A673 (cell line): ENCODE data around the gene GPX4. TPM values are rescaled to one million over a fixed set of nuclear protein-coding genes. Genes with fewer than 3 reads are reported as not detected.
A peak's percentile ranks its signal among the peaks of the same experiment; 100 is the strongest.

ENCODE experiments used
- BruUV-seq: library from RNA; stranded (reverse); fragments of 400-500 nt; replicated peaks from 2 replicates; lab custom pipeline; 2021; lab: Mats Ljungman, UMichigan
- CTCF ChIA-PET: fragments of 300-600 bp; sonication (Branson Sonifier 250); formaldehyde crosslinking; loops from one replicate; lab custom pipeline; 2022; ENCODE audit warnings: antibody characterized with exemption; lab: Charles Lee
- POLR2A ChIA-PET: fragments of 300-600 bp; sonication (Branson Sonifier 250); formaldehyde crosslinking; loops from one replicate; lab custom pipeline; 2022; ENCODE audit warnings: antibody characterized with exemption; ENCODE audit not compliant: low non-redundant PET; lab: Charles Lee
- DNase-seq: peaks from one replicate; pipeline ENCODE4 v3.0.0-alpha.2; 2015; ENCODE audit warnings: low spot score
- H3K27ac ChIP-seq: fragments of 200-600 bp; sonication (generic); 2 replicates; pipeline ENCODE4 v1.5.1; 2016; ENCODE audit warnings: mixed run types, low read depth, mild to moderate bottlenecking, mixed read lengths, antibody characterized with exemption, low read length; ENCODE audit not compliant: poor library complexity, severe bottlenecking
- H3K27me3 ChIP-seq: fragments of 200-600 bp; sonication (generic); replicated peaks from 2 replicates; pipeline ENCODE4 v1.6.1; 2017; ENCODE audit warnings: mixed run types, low read depth, mild to moderate bottlenecking, mixed read lengths, antibody characterized with exemption, low read length; ENCODE audit not compliant: insufficient read depth, poor library complexity
- H3K36me3 ChIP-seq: fragments of 200-600 bp; sonication (generic); 2 replicates; pipeline ENCODE4 v1.6.1; 2016; ENCODE audit warnings: mixed run types, mild to moderate bottlenecking, mixed read lengths, antibody characterized with exemption, low read length; ENCODE audit not compliant: insufficient read depth, poor library complexity, severe bottlenecking
- H3K4me1 ChIP-seq: fragments of 200-600 bp; sonication (generic); 2 replicates; pipeline ENCODE4 v1.6.1; 2017; ENCODE audit warnings: mixed run types, mild to moderate bottlenecking, mixed read lengths, antibody characterized with exemption, low read length; ENCODE audit not compliant: insufficient read depth, poor library complexity, severe bottlenecking
- H3K4me3 ChIP-seq: fragments of 200-600 bp; sonication (generic); 2 replicates; pipeline ENCODE4 v1.5.1; 2016; ENCODE audit warnings: low read depth, mixed run types, mild to moderate bottlenecking, mixed read lengths, low read length; ENCODE audit not compliant: poor library complexity, severe bottlenecking
- H3K9me3 ChIP-seq: fragments of 200-600 bp; sonication (generic); 2 replicates; pipeline ENCODE4 v1.6.1; 2016; ENCODE audit warnings: mixed run types, low read depth, mild to moderate bottlenecking, mixed read lengths, antibody characterized with exemption, low read length; ENCODE audit not compliant: poor library complexity, severe bottlenecking
- CTCF ChIP-seq: fragments of 300-800, 200-600 bp; sonication (generic); conservative IDR thresholded peaks from 2 replicates; pipeline ENCODE4 v1.5.1; 2017; ENCODE audit warnings: low read depth, mild to moderate bottlenecking, antibody characterized with exemption, low read length, moderate library complexity, mixed read lengths
- EZH2 ChIP-seq: fragments of 200-600 bp; sonication (generic); IDR thresholded peaks from 2 replicates; pipeline ENCODE4 v1.6.1; 2017; ENCODE audit warnings: borderline replicate concordance, low read depth, mild to moderate bottlenecking, mixed read lengths, antibody characterized with exemption, low read length; ENCODE audit not compliant: poor library complexity, severe bottlenecking
- intact Hi-C: fragments of 100-400 bp; cut with micrococcal nuclease; formaldehyde crosslinking; loops from one replicate; pipeline ENCODE4 v1.10.0; 2022; ENCODE audit not compliant: unreplicated experiment
- total RNA-seq: library from RNA; stranded (reverse); gene quantifications from 2 replicates; pipeline ENCODE4 v1.2.3, GENCODE V29; 2021

Gene GPX4
- total RNA-seq, 1 experiment from 2014 or later = 368 TPM

- Histone ChIP-seq H3K9me3 (no peaks in the 10 kb centered on the region), H3K4me1 (peaks cover 29% of the 10 kb centered on the region), H3K4me3 (no peak overlapping the region), H3K36me3 (no peaks in the 10 kb centered on the region), H3K27me3 (peaks cover 7% of the 10 kb centered on the region), H3K27ac (no peak overlapping the region)
- BruUV-seq = no TSS peak
- POLR2A ChIA-PET = no interaction called here
- TF ChIP-seq CTCF = no peak
- no peak for TF ChIP-seq EZH2
- no peak for DNase-seq
- intact Hi-C loops = no loop called here
- CTCF ChIA-PET = no interaction called here
Observed at GRCh38 chr19:1069009-1069779, 34.6 kb upstream of the GPX4 start.

DNA sequence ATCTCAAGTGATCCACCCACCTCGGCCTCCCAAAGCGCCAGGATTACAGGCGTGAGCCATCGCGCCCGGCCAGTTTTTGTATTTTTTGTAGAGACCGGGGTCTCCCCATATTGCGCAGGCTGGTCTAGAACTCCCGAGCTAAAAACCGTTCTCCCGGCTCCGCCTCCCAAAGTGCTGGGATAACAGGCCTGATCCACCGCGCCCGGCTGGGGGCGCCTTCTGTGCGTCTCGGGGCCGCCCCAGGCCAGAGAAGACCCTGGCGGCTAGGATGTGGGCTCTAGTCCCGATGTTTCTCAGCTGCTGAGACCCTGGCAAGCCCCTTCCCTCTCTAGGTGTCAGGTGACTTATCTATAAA is 33.2 kb upstream of the GPX4 start:
- Histone ChIP-seq H3K4me3 (peak overlapping the region; percentile 32), H3K36me3 (no peaks in the 10 kb centered on the region), H3K9me3 (no peaks in the 10 kb centered on the region), H3K4me1 (peaks cover 27% of the 10 kb centered on the region), H3K27me3 (peaks cover 7% of the 10 kb centered on the region), H3K27ac (no peak overlapping the region)
- ChIA-PET POLR2A (no interaction called here), CTCF (interaction anchor here (0.5 to 1.0 kb wide), 2 partner anchors 31 to 89 kb away, joined by 3 to 5 read pairs; partner anchors contain the start of gene ABCA7)
- TF ChIP-seq EZH2 = no peak
- TF ChIP-seq CTCF = peak; percentile 53
- peak; percentile 73 for DNase-seq
- intact Hi-C loops = no loop called here
- BruUV-seq = no TSS peak

- no peak overlapping the region for H3K27ac ChIP-seq
- H3K4me3 ChIP-seq = peak overlapping the region; percentile 32
- TF ChIP-seq EZH2 (no peak), CTCF (no peak)
- POLR2A ChIA-PET = no interaction called here
- H3K27me3 ChIP-seq = peaks cover 7% of the 10 kb centered on the region
- BruUV-seq = no TSS peak
- CTCF ChIA-PET = interaction anchor here (1.0 kb wide), 1 partner anchor 31 kb away, joined by 5 read pairs; the partner anchor contains the start of gene ABCA7
- H3K4me1 ChIP-seq = peaks cover 27% of the 10 kb centered on the region
- no peaks in the 10 kb centered on the region for H3K36me3 ChIP-seq
- intact Hi-C loops = no loop called here
- DNase-seq = no peak
- no peaks in the 10 kb centered on the region for H3K9me3 ChIP-seq
Observed at GRCh38 chr19:1070931-1071791, 32.6 kb upstream of the GPX4 start.
